K562 (cell line): Measurements from ENCODE around the gene WT1. TPM values are rescaled to one million over a fixed set of nuclear protein-coding genes. Genes with fewer than 3 reads are reported as not detected.

Source experiments
- ATF7 ChIP-seq: fragments of 450-650 bp; IDR thresholded peaks from 2 replicates; pipeline ENCODE4 v1.7.1; 2014; ENCODE audit warnings: mild to moderate bottlenecking, moderate library complexity
- CBX1 ChIP-seq: sonication (generic); IDR thresholded peaks from 2 replicates; pipeline ENCODE4 v1.6.1; 2016; ENCODE audit warnings: antibody characterized with exemption, low read depth, mild to moderate bottlenecking
- CHAMP1 ChIP-seq: fragments of 450-650 bp; IDR thresholded peaks from 2 replicates; pipeline ENCODE4 v1.6.1; 2016; ENCODE audit warnings: mild to moderate bottlenecking
- DLX4 ChIP-seq: fragments of 250-450 bp; sonication (Bioruptor Pico); IDR thresholded peaks from 2 replicates; pipeline ENCODE4 v1.6.1; 2021; ENCODE audit warnings: mild to moderate bottlenecking
- ETV5 ChIP-seq: sonication (generic); formaldehyde crosslinking; IDR thresholded peaks from 2 replicates; pipeline ENCODE4 v1.4.0; 2020; ENCODE audit warnings: low read depth, mild to moderate bottlenecking, missing genetic modification reagents
- FOXJ2 ChIP-seq: fragments of 200-800 bp; sonication (Bioruptor generic); IDR thresholded peaks from 2 replicates; pipeline ENCODE4 v1.6.1; 2016; ENCODE audit warnings: missing genetic modification characterization, missing compliant biosample characterization
- HNRNPLL ChIP-seq: fragments of 200-400 bp; formaldehyde crosslinking; IDR thresholded peaks from 2 replicates; pipeline ENCODE4 v1.6.1; 2017; ENCODE audit warnings: low read length, low read depth, mild to moderate bottlenecking; ENCODE audit not compliant: poor library complexity, severe bottlenecking
- JUNB ChIP-seq: fragments of 450-650 bp; formaldehyde crosslinking; conservative IDR thresholded peaks from 2 replicates; pipeline ENCODE4 v1.4.0; 2020; ENCODE audit warnings: mild to moderate bottlenecking
- KDM5B ChIP-seq: fragments of 200-600 bp; sonication (generic); IDR thresholded peaks from 2 replicates; pipeline ENCODE4 v1.6.1; 2012; ENCODE audit warnings: low read depth, mild to moderate bottlenecking, moderate library complexity, low read length, control low read depth, inconsistent platforms; ENCODE audit not compliant: insufficient replicate concordance
- LCOR ChIP-seq: sonication (generic); formaldehyde crosslinking; IDR thresholded peaks from 2 replicates; pipeline ENCODE4 v1.8.0; 2022; ENCODE audit warnings: mild to moderate bottlenecking, missing genetic modification reagents
- MIER1 ChIP-seq: fragments of 450-650 bp; IDR thresholded peaks from 2 replicates; pipeline ENCODE4 v1.6.1; 2016; ENCODE audit warnings: antibody characterized with exemption, mild to moderate bottlenecking, low read depth
- MNT ChIP-seq, 2 experiments: fragments of 450-650 bp; conservative IDR thresholded peaks; 2 replicates each; pipeline ENCODE4 v1.6.1; 2017; ENCODE audit warnings: mild to moderate bottlenecking in 2 of 2, moderate library complexity in 2 of 2
- MXI1 ChIP-seq: IDR thresholded peaks from 2 replicates; pipeline ENCODE4 v1.6.1; 2011; ENCODE audit warnings: low read depth, mild to moderate bottlenecking, improper control_type of control experiment, low read length
- MYNN ChIP-seq, 2 experiments: sonication (generic); formaldehyde crosslinking in 1 of 2; IDR thresholded peaks; 2 replicates each; pipeline versions ENCODE4 v1.5.0 to v1.6.1; 2016 to 2020; ENCODE audit warnings: antibody characterized with exemption in 1 of 2, missing genetic modification reagents in 1 of 2
- NONO ChIP-seq, 2 experiments: fragments of 200-400 bp in 1 of 2; fragments of 450-650 bp in 1 of 2; formaldehyde crosslinking in 1 of 2; IDR thresholded peaks; 2 replicates each; pipeline ENCODE4 v1.6.1; 2017; ENCODE audit warnings: low read depth in 2 of 2, mild to moderate bottlenecking in 2 of 2, moderate library complexity in 2 of 2, low read length in 1 of 2
- NR4A1 ChIP-seq, 2 experiments: fragments of 250-450 bp in 1 of 2; fragments of 450-650 bp in 1 of 2; sonication (Bioruptor Pico) in 1 of 2; IDR thresholded peaks; 2 replicates each; pipeline versions ENCODE4 v1.4.0 to v1.6.1; 2016 to 2020; ENCODE audit warnings: mild to moderate bottlenecking in 2 of 2, missing compliant biosample characterization in 1 of 2, missing genetic modification characterization in 1 of 2, moderate library complexity in 1 of 2
- PTBP1 ChIP-seq: fragments of 200-400 bp; formaldehyde crosslinking; IDR thresholded peaks from 2 replicates; pipeline ENCODE4 v1.6.1; 2017; ENCODE audit warnings: low read depth, low read length
- RNF2 ChIP-seq: sonication (generic); IDR thresholded peaks from 2 replicates; pipeline ENCODE4 v1.6.1; 2016
- TBP ChIP-seq: optimal IDR thresholded peaks from 2 replicates; pipeline ENCODE3; 2011; ENCODE audit warnings: low read depth, low read length, improper control_type of control experiment
- TEAD1 ChIP-seq, 2 experiments: fragments of 450-650 bp in 1 of 2; sonication (generic) in 1 of 2; formaldehyde crosslinking; IDR thresholded peaks; 2 replicates each; pipeline versions ENCODE4 v1.4.0 to v1.8.0; 2020 to 2022; ENCODE audit warnings: mild to moderate bottlenecking in 2 of 2, missing genetic modification reagents in 1 of 2
- TRIM24 ChIP-seq, 2 experiments: fragments of 450-650 bp; IDR thresholded peaks; 2 replicates each; pipeline ENCODE4 v1.6.1; 2016
- VEZF1 ChIP-seq: fragments of 200-800 bp; sonication (Bioruptor generic); IDR thresholded peaks from 2 replicates; pipeline ENCODE4 v1.6.1; 2017; ENCODE audit warnings: missing genetic modification characterization, missing compliant biosample characterization
- polyA plus RNA-seq, 8 experiments: library from polyadenylated mRNA; depleted of rRNA in 4 of 8; stranded (reverse) in 5 of 8; unstranded in 3 of 8; fragments of >200 nt; fragmentation: Nextera tagmentation in 2 of 8; fragmentation: Illumina TruSeq in 1 of 8; extraction: Ambion mirVana in 2 of 8; extraction: Trizol in 1 of 8; gene quantifications; 2 replicates each; pipeline versions ENCODE4 v1.2.1 to v1.2.3, GENCODE V29; 2011 to 2014; ENCODE audit warnings: inconsistent platforms in 1 of 8, missing spikeins in 1 of 8
- total RNA-seq, 7 experiments: library from RNA; depleted of rRNA in 6 of 7; stranded (reverse); fragments of >200 nt in 6 of 7; fragmentation: Illumina TruSeq in 2 of 7; extraction: Trizol in 2 of 7; gene quantifications; 2 replicates each; pipeline versions ENCODE4 v1.2.1 to v1.2.3, GENCODE V29; 2011 to 2021; ENCODE audit warnings: low replicate concordance in 1 of 7

WT1 gene
- total and polyA plus RNA-seq, 9 of the 15 experiments (the other 6 are each of a cell fraction or from before 2014, with no cell fraction given), result 7.1 to 33.8 (median 19.4) TPM

GRCh38 chr11:32435511-32435941 is at the start of gene WT1 (continued):
- TF ChIP-seq CHAMP1 (0 out of 2 replicates have a peak, but pooled peaks have one; percentile 34), TEAD1 (CRISPR knock-in tag; IDR thresholded peaks at IDR 0.05) (peak in 1 of 2 experiments; percentile 11; a peak in 1 of 4 replicates), JUNB (no peak), ATF7 (peak; percentile 40; the same call in 1 of the 2 replicates), TRIM24 (IDR thresholded peaks at IDR 0.05) (peak in 1 of 2 experiments; percentile 48; a peak in 1 of 4 replicates), FOXJ2 (no peak), VEZF1 (CRISPR knock-in tag) (peak; percentile 63), NR4A1 (CRISPR knock-in tag; IDR thresholded peaks at IDR 0.05) (0 out of 2 replicates have a peak, but pooled peaks have one; percentile 64), NR4A1 (tag; IDR thresholded peaks at IDR 0.05) (0 out of 2 replicates have a peak, but pooled peaks have one; percentile 23), RNF2 (0 out of 2 replicates have a peak, but pooled peaks have one; percentile 35), NONO (IDR thresholded peaks at IDR 0.05; ENCODE audit: low read depth in 2 of 2, low read length in 1 of 2) (0 out of 4 replicates have a peak, but pooled peaks of 1 of the 2 experiments have one; percentile 16), DLX4 (no peak), MIER1 (no peak), ETV5 (CRISPR knock-in tag) (peak; percentile 16; the same call in 1 of the 2 replicates), MYNN (IDR thresholded peaks at IDR 0.05) (peak; percentile 74; the same call in 1 of the 2 replicates), MYNN (CRISPR knock-in tag; IDR thresholded peaks at IDR 0.05) (no peak), PTBP1 (no peak), MXI1 (no peak), CBX1 (peak; percentile 75; the same call in 1 of the 2 replicates), LCOR (CRISPR knock-in tag) (peak; percentile 63; the same call in 1 of the 2 replicates), HNRNPLL (no peak), KDM5B (peak; percentile 16), TBP (peak; percentile 75), MNT (conservative IDR thresholded peaks at IDR 0.05) (peak; percentile 61 to 83)
